HCT116 (cell line): ENCODE data around the gene TPI1. TPM values are rescaled to one million over a fixed set of nuclear protein-coding genes. Genes with fewer than 3 reads are reported as not detected.

ENCODE experiments used
- ATAC-seq: fragments of 200-7000 bp; cut with Tn5 transposase; 2 replicates; pipeline ENCODE4 v1.9.1; 2020; ENCODE audit warnings: mild to moderate bottlenecking, moderate library complexity
- BruUV-seq: library from RNA; stranded (reverse); fragments of 400-500 nt; replicated peaks from 2 replicates; lab custom pipeline; 2021; lab: Mats Ljungman, UMichigan
- CTCF ChIA-PET: fragments of 300-600 bp; sonication (Branson Sonifier 250); formaldehyde crosslinking; loops from one replicate; lab custom pipeline; 2021; ENCODE audit warnings: antibody characterized with exemption; lab: Charles Lee
- POLR2A ChIA-PET: fragments of 300-600, 350-600 bp; sonication (Branson Sonifier 250); formaldehyde crosslinking; loops from one replicate; lab custom pipeline; 2021; ENCODE audit warnings: antibody characterized with exemption; lab: Charles Lee
- RAD21 ChIA-PET, 2 experiments: fragments of 300-600 bp; sonication (Branson Sonifier 250); formaldehyde crosslinking; loops; one replicate each; lab custom pipeline; 2023; ENCODE audit warnings: low total read pairs in 2 of 2; ENCODE audit not compliant: uncharacterized antibody in 2 of 2, unreplicated experiment in 2 of 2, low non-redundant PET in 1 of 2; lab: Charles Lee
- DNase-seq: peaks from one replicate; pipeline ENCODE4 v3.0.0-alpha.2; 2010; ENCODE audit warnings: low read depth, low spot score
- H2AFZ ChIP-seq: fragments of 200-600 bp; shearing (Covaris generic), sonication (generic); 2 replicates; pipeline ENCODE4 v1.6.1; 2017; ENCODE audit warnings: low read depth, mixed run types, mixed read lengths, antibody characterized with exemption, low read length; ENCODE audit not compliant: poor library complexity, severe bottlenecking
- H3K27ac ChIP-seq: 2 replicates; pipeline ENCODE4 v1.5.1; 2012; ENCODE audit warnings: low read depth, low read length
- H3K27me3 ChIP-seq: fragments of 200-600 bp; sonication (generic); 2 replicates; pipeline ENCODE4 v1.6.1; 2016; ENCODE audit warnings: mixed run types, low read length, mixed read lengths; ENCODE audit not compliant: insufficient read depth
- H3K36me3 ChIP-seq, 2 experiments: fragments of 200-500 bp in 1 of 2; fragments of 200-600 bp in 1 of 2; sonication (Bioruptor generic) in 1 of 2; sonication (generic) in 1 of 2; 2 replicates each; pipeline versions ENCODE4 v1.5.1 to v1.6.1; 2014 to 2016; ENCODE audit warnings: low read length in 2 of 2, inconsistent platforms in 1 of 2, mixed read lengths in 1 of 2, mixed run types in 1 of 2; ENCODE audit not compliant: insufficient read depth in 2 of 2, control insufficient read depth in 1 of 2
- H3K4me1 ChIP-seq, 2 experiments: fragments of 200-600 bp in 1 of 2; sonication (generic) in 1 of 2; 2 replicates each; pipeline versions ENCODE4 v1.5.1 to v1.6.1; 2012 to 2017; ENCODE audit warnings: low read length in 2 of 2, inconsistent platforms in 1 of 2, mild to moderate bottlenecking in 1 of 2, mixed read lengths in 1 of 2, mixed run types in 1 of 2, moderate library complexity in 1 of 2; ENCODE audit not compliant: insufficient read depth in 2 of 2, control insufficient read depth in 1 of 2
- H3K4me2 ChIP-seq: fragments of 200-600 bp; sonication (generic); 2 replicates; pipeline ENCODE4 v1.6.1; 2017; ENCODE audit warnings: mixed run types, low read length, mixed read lengths
- H3K4me3 ChIP-seq, 2 experiments: fragments of 200-600 bp in 1 of 2; sonication (generic) in 1 of 2; replicated peaks in 1 of 2; 2 replicates each; pipeline ENCODE4 v1.5.1; 2011 to 2016; ENCODE audit warnings: low read length in 2 of 2, control low read depth in 1 of 2, low read depth in 1 of 2, mild to moderate bottlenecking in 1 of 2, mixed read lengths in 1 of 2, mixed run types in 1 of 2
- H3K79me2 ChIP-seq: fragments of 200-600 bp; sonication (generic); 2 replicates; pipeline ENCODE4 v1.6.1; 2017; ENCODE audit warnings: mild to moderate bottlenecking, mixed run types, low read length, moderate library complexity, mixed read lengths; ENCODE audit not compliant: insufficient read depth
- H3K9ac ChIP-seq: fragments of 200-600 bp; sonication (generic); 2 replicates; pipeline ENCODE4 v1.6.1; 2016; ENCODE audit warnings: low read length, mixed read lengths
- H3K9me2 ChIP-seq: fragments of 200-600 bp; sonication (generic), shearing (Covaris generic); 2 replicates; pipeline ENCODE4 v1.6.1; 2017; ENCODE audit warnings: mixed run types, mild to moderate bottlenecking, moderate library complexity; ENCODE audit not compliant: insufficient read depth
- H3K9me3 ChIP-seq, 2 experiments: fragments of 200-500 bp in 1 of 2; fragments of 200-600 bp in 1 of 2; sonication (Bioruptor generic) in 1 of 2; sonication (generic) in 1 of 2; 2 replicates each; pipeline ENCODE4 v1.6.1; 2014 to 2017; ENCODE audit warnings: low read length in 2 of 2, mixed read lengths in 2 of 2, inconsistent platforms in 1 of 2, low read depth in 1 of 2, mild to moderate bottlenecking in 1 of 2, mixed run types in 1 of 2, moderate library complexity in 1 of 2; ENCODE audit not compliant: control insufficient read depth in 1 of 2, insufficient read depth in 1 of 2
- H4K20me1 ChIP-seq: fragments of 200-600 bp; sonication (generic), shearing (Covaris generic); 2 replicates; pipeline ENCODE4 v1.6.1; 2017; ENCODE audit warnings: mixed run types, mild to moderate bottlenecking, moderate library complexity; ENCODE audit not compliant: insufficient read depth
- CBX3 ChIP-seq: IDR thresholded peaks from 2 replicates; pipeline ENCODE4 v1.6.1; 2012; ENCODE audit warnings: low read depth
- CTCF ChIP-seq, 3 experiments: fragments of 200-600 bp in 1 of 3; sonication (generic) in 1 of 3; IDR thresholded peaks in 2 of 3; conservative IDR thresholded peaks in 1 of 3; 2 replicates each; pipeline ENCODE4 v1.5.1; 2012 to 2017; ENCODE audit warnings: low read depth in 2 of 3, low read length in 2 of 3, antibody characterized with exemption in 1 of 3, borderline replicate concordance in 1 of 3, control low read depth in 1 of 3, mild to moderate bottlenecking in 1 of 3, mixed read lengths in 1 of 3, mixed run types in 1 of 3, moderate library complexity in 1 of 3; ENCODE audit not compliant: insufficient read depth in 1 of 3
- EGR1 ChIP-seq: IDR thresholded peaks from 2 replicates; pipeline ENCODE4 v1.6.1; 2012; ENCODE audit warnings: low read depth
- FOSL1 ChIP-seq: IDR thresholded peaks from 2 replicates; pipeline ENCODE4 v1.6.1; 2012; ENCODE audit warnings: low read depth
- MAX ChIP-seq: IDR thresholded peaks from 2 replicates; pipeline ENCODE4 v1.6.1; 2012
- POLR2A ChIP-seq: IDR thresholded peaks from 2 replicates; pipeline ENCODE4 v1.7.0; 2011; ENCODE audit warnings: borderline replicate concordance; ENCODE audit not compliant: insufficient read depth, insufficient read length; ENCODE audit errors: extremely low read depth
- POLR2AphosphoS5 ChIP-seq: IDR thresholded peaks from 2 replicates; pipeline ENCODE4 v1.6.1; 2011; ENCODE audit warnings: mild to moderate bottlenecking, low read depth, low read length, moderate library complexity
- RAD21 ChIP-seq: IDR thresholded peaks from 2 replicates; pipeline ENCODE4 v1.6.1; 2012; ENCODE audit warnings: low read depth, mild to moderate bottlenecking
- SIN3A ChIP-seq: IDR thresholded peaks from 2 replicates; pipeline ENCODE4 v1.6.1; 2012; ENCODE audit warnings: low read depth
- SP1 ChIP-seq: IDR thresholded peaks from 2 replicates; pipeline ENCODE4 v1.6.1; 2012; ENCODE audit warnings: low read depth
- SRF ChIP-seq: IDR thresholded peaks from 2 replicates; pipeline ENCODE4 v1.6.1; 2012; ENCODE audit warnings: low read depth
- TCF7L2 ChIP-seq: IDR thresholded peaks from 2 replicates; pipeline ENCODE4 v1.7.0; 2011; ENCODE audit warnings: borderline replicate concordance, inconsistent platforms; ENCODE audit not compliant: insufficient read depth, insufficient read length; ENCODE audit errors: extremely low read depth
- YY1 ChIP-seq: IDR thresholded peaks from 2 replicates; pipeline ENCODE4 v1.6.1; 2011; ENCODE audit warnings: low read length, low read depth, moderate library complexity, mild to moderate bottlenecking; ENCODE audit not compliant: insufficient replicate concordance; ENCODE audit errors: extremely low read depth
- ZBTB33 ChIP-seq: IDR thresholded peaks from 2 replicates; pipeline ENCODE4 v1.6.1; 2011; ENCODE audit warnings: mild to moderate bottlenecking, low read length, moderate library complexity; ENCODE audit not compliant: insufficient replicate concordance; ENCODE audit errors: extremely low read depth
- intact Hi-C: fragments of 100-400 bp; cut with micrococcal nuclease; formaldehyde crosslinking; loops from 2 replicates; pipeline ENCODE4 v1.10.0; 2022
- total RNA-seq: library from RNA; stranded (reverse); gene quantifications from one replicate; pipeline ENCODE4 v1.2.1, GENCODE V29; 2021; ENCODE audit not compliant: unreplicated experiment

Gene TPI1
- total RNA-seq, 1 experiment from 2014 or later, result 1,068 TPM

GRCh38 chr12:6860116-6860515 lies 7.2 kb upstream of the TPI1 start:
- ChIA-PET RAD21 (no interaction called here), CTCF (no interaction called here), POLR2A (interaction anchor here (0.5 kb wide), 1 partner anchor 326 kb away, joined by 3 read pairs; the partner anchor contains the start of gene GAPDH)
- Histone ChIP-seq H3K9me2 (no peaks in the 10 kb centered on the region), H3K27ac (no peak overlapping the region), H2AFZ (no peak overlapping the region), H3K4me3 (no peak overlapping the region), H3K79me2 (peaks cover 5% of the 10 kb centered on the region), H3K4me2 (no peak overlapping the region), H3K27me3 (no peaks in the 10 kb centered on the region), H3K4me1 (no peaks in the 10 kb centered on the region), H3K36me3 (peaks cover 63 to 71% of the 10 kb centered on the region in 2 experiments), H3K9ac (no peak overlapping the region), H4K20me1 (no peaks in the 10 kb centered on the region), H3K9me3 (no peaks in the 10 kb centered on the region)
- intact Hi-C loops, result no loop called here
- DNase-seq (no peak), ATAC-seq (no peak)
- TF ChIP-seq ZBTB33 (no peak), MAX (no peak), SP1 (no peak), YY1 (no peak), RAD21 (no peak), POLR2AphosphoS5 (no peak), CTCF (IDR thresholded peaks at IDR 0.05 in 2 of 3, conservative IDR thresholded peaks at IDR 0.05 in 1 of 3; ENCODE audit: borderline replicate concordance in 1 of 3, insufficient read depth in 1 of 3, low read depth in 2 of 3, low read length in 2 of 3) (no peak), TCF7L2 (no peak), EGR1 (no peak), FOSL1 (no peak), SRF (no peak), SIN3A (no peak), CBX3 (no peak), POLR2A (no peak)
- BruUV-seq, result no TSS peak
